K562 (cell line): ENCODE measurements around the gene SLC34A3. TPM values are rescaled to one million over a fixed set of nuclear protein-coding genes. Genes with fewer than 3 reads are reported as not detected.

ENCODE experiments used
- BCOR ChIP-seq: fragments of 450-650 bp; IDR thresholded peaks from 2 replicates; pipeline ENCODE4 v1.6.1; 2016
- CBX8 ChIP-seq: fragments of 200-600 bp; sonication (generic); IDR thresholded peaks from 2 replicates; pipeline ENCODE4 v1.6.1; 2012; ENCODE audit warnings: borderline replicate concordance, mixed run types, low read depth, mild to moderate bottlenecking, moderate library complexity, mixed read lengths, low read length, control low read depth, inconsistent platforms; ENCODE audit not compliant: poor library complexity, severe bottlenecking; ENCODE audit errors: extremely low read depth
- ERF ChIP-seq: fragments of 450-650 bp; formaldehyde crosslinking; IDR thresholded peaks from 2 replicates; pipeline ENCODE4 v1.4.0; 2020; ENCODE audit warnings: mild to moderate bottlenecking, mixed read lengths
- ETV6 ChIP-seq, 3 experiments: fragments of 150-350 bp in 1 of 3; sonication (generic) in 1 of 3; formaldehyde crosslinking in 1 of 3; IDR thresholded peaks; 2 replicates each; pipeline versions ENCODE4 v1.6.1 to v1.8.0; 2014 to 2022; ENCODE audit warnings: borderline replicate concordance in 2 of 3, low read depth in 2 of 3, antibody characterized with exemption in 1 of 3, low read length in 1 of 3, mild to moderate bottlenecking in 1 of 3, missing genetic modification reagents in 1 of 3
- FOXA3 ChIP-seq, 2 experiments: fragments of 450-650 bp in 1 of 2; sonication (generic) in 1 of 2; formaldehyde crosslinking; IDR thresholded peaks in 1 of 2; conservative IDR thresholded peaks in 1 of 2; 2 replicates each; pipeline versions ENCODE4 v1.4.0 to v1.8.0; 2020 to 2022; ENCODE audit warnings: mild to moderate bottlenecking in 2 of 2, missing genetic modification reagents in 1 of 2
- GTF2F1 ChIP-seq: IDR thresholded peaks from 2 replicates; pipeline ENCODE4 v1.6.1; 2011; ENCODE audit warnings: low read depth, low read length, improper control_type of control experiment
- HDAC6 ChIP-seq: IDR thresholded peaks from 2 replicates; pipeline ENCODE4 v1.6.1; 2012; ENCODE audit warnings: low read depth, mild to moderate bottlenecking, control low read depth, inconsistent platforms, low read length, moderate library complexity
- KLF16 ChIP-seq: IDR thresholded peaks from 2 replicates; pipeline ENCODE4 v1.6.1; 2016; ENCODE audit warnings: antibody characterized with exemption
- L3MBTL2 ChIP-seq: fragments of 450-650 bp; IDR thresholded peaks from 2 replicates; pipeline ENCODE4 v1.6.1; 2016; ENCODE audit warnings: mild to moderate bottlenecking, moderate library complexity
- LCOR ChIP-seq: sonication (generic); formaldehyde crosslinking; IDR thresholded peaks from 2 replicates; pipeline ENCODE4 v1.8.0; 2022; ENCODE audit warnings: mild to moderate bottlenecking, missing genetic modification reagents
- NELFE ChIP-seq: IDR thresholded peaks from 2 replicates; pipeline ENCODE4 v1.6.1; 2011; ENCODE audit warnings: mild to moderate bottlenecking; ENCODE audit not compliant: insufficient read depth, insufficient read length
- OTX1 ChIP-seq: fragments of 450-650 bp; formaldehyde crosslinking; IDR thresholded peaks from 2 replicates; pipeline ENCODE4 v1.4.0; 2022; ENCODE audit warnings: mild to moderate bottlenecking
- RBM25 ChIP-seq: fragments of 200-400 bp; formaldehyde crosslinking; IDR thresholded peaks from 2 replicates; pipeline ENCODE4 v1.6.1; 2018; ENCODE audit warnings: low read length, low read depth, moderate library complexity; ENCODE audit not compliant: severe bottlenecking
- RBM39 ChIP-seq: fragments of 200-400 bp; formaldehyde crosslinking; optimal IDR thresholded peaks from 2 replicates; pipeline ENCODE3; 2018; ENCODE audit warnings: low read depth, low read length
- SRSF3 ChIP-seq: fragments of 200-400 bp; formaldehyde crosslinking; IDR thresholded peaks from 2 replicates; pipeline ENCODE4 v1.6.1; 2016; ENCODE audit warnings: mild to moderate bottlenecking, low read length, moderate library complexity; ENCODE audit not compliant: insufficient read depth
- TEAD4 ChIP-seq, 2 experiments: sonication (generic) in 1 of 2; formaldehyde crosslinking in 1 of 2; IDR thresholded peaks; 2 replicates each; pipeline versions ENCODE4 v1.6.1 to v1.8.0; 2012 to 2022; ENCODE audit warnings: borderline replicate concordance in 1 of 2, inconsistent platforms in 1 of 2, low read length in 1 of 2, mild to moderate bottlenecking in 1 of 2, missing genetic modification reagents in 1 of 2
- ZBED1 ChIP-seq: IDR thresholded peaks from 2 replicates; pipeline ENCODE4 v1.6.1; 2014
- ZNF175 ChIP-seq: fragments of 200-800 bp; sonication (Bioruptor generic); IDR thresholded peaks from 2 replicates; pipeline ENCODE4 v1.6.1; 2016; ENCODE audit warnings: low read depth, mild to moderate bottlenecking, missing genetic modification characterization, missing compliant biosample characterization
- ZNF232 ChIP-seq: sonication (generic); formaldehyde crosslinking; IDR thresholded peaks from 2 replicates; pipeline ENCODE4 v1.8.0; 2022; ENCODE audit warnings: mild to moderate bottlenecking, missing genetic modification reagents
- ZNF764 ChIP-seq: fragments of 250-450 bp; sonication (Bioruptor Pico); IDR thresholded peaks from 2 replicates; pipeline ENCODE4 v1.4.0; 2020; ENCODE audit warnings: low read depth, mild to moderate bottlenecking, moderate library complexity
- ZSCAN32 ChIP-seq: fragments of 450-650 bp; formaldehyde crosslinking; IDR thresholded peaks from 2 replicates; pipeline ENCODE4 v1.4.0; 2020; ENCODE audit warnings: mild to moderate bottlenecking, moderate library complexity
- polyA plus RNA-seq, 8 experiments: library from polyadenylated mRNA; depleted of rRNA in 4 of 8; stranded (reverse) in 5 of 8; unstranded in 3 of 8; fragments of >200 nt; fragmentation: Nextera tagmentation in 2 of 8; fragmentation: Illumina TruSeq in 1 of 8; extraction: Ambion mirVana in 2 of 8; extraction: Trizol in 1 of 8; gene quantifications; 2 replicates each; pipeline versions ENCODE4 v1.2.1 to v1.2.3, GENCODE V29; 2011 to 2014; ENCODE audit warnings: inconsistent platforms in 1 of 8, missing spikeins in 1 of 8
- total RNA-seq, 7 experiments: library from RNA; depleted of rRNA in 6 of 7; stranded (reverse); fragments of >200 nt in 6 of 7; fragmentation: Illumina TruSeq in 2 of 7; extraction: Trizol in 2 of 7; gene quantifications; 2 replicates each; pipeline versions ENCODE4 v1.2.1 to v1.2.3, GENCODE V29; 2011 to 2021; ENCODE audit warnings: low replicate concordance in 1 of 7
- TF ChIP-seq, protein P1 (sequence below): fragments of 450-650 bp; formaldehyde crosslinking; IDR thresholded peaks from 2 replicates; pipeline ENCODE4 v1.4.0; 2022; ENCODE audit warnings: missing genetic modification characterization
- TF ChIP-seq, protein P2 (sequence below): fragments of 450-650 bp; formaldehyde crosslinking; IDR thresholded peaks from 2 replicates; pipeline ENCODE4 v1.4.0; 2020; ENCODE audit warnings: mild to moderate bottlenecking, moderate library complexity
- TF ChIP-seq, protein P3 (sequence below): fragments of 250-450 bp; sonication (Bioruptor Pico); IDR thresholded peaks from 2 replicates; pipeline ENCODE4 v1.4.0; 2020; ENCODE audit warnings: mild to moderate bottlenecking, moderate library complexity

SLC34A3 gene
- total and polyA plus RNA-seq, 9 of the 15 experiments (the other 6 are each of a cell fraction or from before 2014, with no cell fraction given): not detected

DNA sequence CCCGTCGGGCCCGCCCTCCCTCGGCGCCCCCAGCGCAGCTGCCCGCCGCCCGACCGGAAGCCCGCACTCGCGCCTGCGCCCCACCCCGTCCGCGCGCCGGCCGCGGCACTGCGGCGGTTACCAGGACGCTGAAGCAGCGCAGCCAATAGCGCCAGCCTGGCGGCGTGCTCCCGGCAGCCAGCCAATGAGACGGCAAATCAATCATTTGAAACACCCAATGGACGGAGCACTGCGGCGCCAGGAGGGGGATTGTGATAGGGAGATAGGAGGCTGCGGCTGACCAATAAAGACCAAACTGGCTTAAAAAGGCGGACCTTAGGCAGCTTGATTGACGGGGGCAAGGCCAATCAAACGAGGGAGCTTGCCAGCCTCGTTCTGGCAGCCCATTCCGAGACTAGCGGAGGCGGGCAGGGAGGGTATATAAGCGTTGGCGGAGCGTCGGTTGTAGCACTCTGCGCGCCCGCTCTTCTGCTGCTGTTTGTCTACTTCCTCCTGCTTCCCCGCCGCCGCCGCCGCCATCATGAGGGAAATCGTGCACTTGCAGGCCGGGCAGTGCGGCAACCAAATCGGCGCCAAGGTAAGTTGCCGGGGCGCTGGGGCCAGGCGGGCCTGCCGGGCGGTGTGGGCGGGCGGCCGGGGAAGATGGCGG, 10.3 kb downstream of the SLC34A3 start, which contains the start of gene TUBB4B (continued):
- 0 out of 2 replicates have a peak, but pooled peaks have one; percentile 57 for TF ChIP-seq ZNF232
- peak; percentile 75 for TF ChIP-seq NELFE
- no peak for TF ChIP-seq ZNF175 (CRISPR knock-in tag)
- peak; percentile 98 for TF ChIP-seq GTF2F1
- TF ChIP-seq ERF (CRISPR knock-in tag): peak; percentile 88
- peak in 1 of 2 experiments; percentile 34; a peak in 1 of 4 replicates for TF ChIP-seq FOXA3 (CRISPR knock-in tag; conservative IDR thresholded peaks at IDR 0.05 in 1 of 2, IDR thresholded peaks at IDR 0.05 in 1 of 2)
- no peak for TF ChIP-seq CBX8
- TF ChIP-seq TEAD4 (IDR thresholded peaks at IDR 0.05; ENCODE audit: low read length): no peak
- no peak for TF ChIP-seq TEAD4 (CRISPR knock-in tag; IDR thresholded peaks at IDR 0.05; ENCODE audit: borderline replicate concordance)
- no peak for TF ChIP-seq KLF16
- TF ChIP-seq LCOR (CRISPR knock-in tag): peak; percentile 88
- TF ChIP-seq OTX1 (CRISPR knock-in tag): peak; percentile 82; the same call in 1 of the 2 replicates
- TF ChIP-seq, protein P1, sequence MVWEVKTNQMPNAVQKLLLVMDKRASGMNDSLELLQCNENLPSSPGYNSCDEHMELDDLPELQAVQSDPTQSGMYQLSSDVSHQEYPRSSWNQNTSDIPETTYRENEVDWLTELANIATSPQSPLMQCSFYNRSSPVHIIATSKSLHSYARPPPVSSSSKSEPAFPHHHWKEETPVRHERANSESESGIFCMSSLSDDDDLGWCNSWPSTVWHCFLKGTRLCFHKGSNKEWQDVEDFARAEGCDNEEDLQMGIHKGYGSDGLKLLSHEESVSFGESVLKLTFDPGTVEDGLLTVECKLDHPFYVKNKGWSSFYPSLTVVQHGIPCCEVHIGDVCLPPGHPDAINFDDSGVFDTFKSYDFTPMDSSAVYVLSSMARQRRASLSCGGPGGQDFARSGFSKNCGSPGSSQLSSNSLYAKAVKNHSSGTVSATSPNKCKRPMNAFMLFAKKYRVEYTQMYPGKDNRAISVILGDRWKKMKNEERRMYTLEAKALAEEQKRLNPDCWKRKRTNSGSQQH: peak; percentile 84; the same call in 1 of the 2 replicates
- TF ChIP-seq, protein P2, sequence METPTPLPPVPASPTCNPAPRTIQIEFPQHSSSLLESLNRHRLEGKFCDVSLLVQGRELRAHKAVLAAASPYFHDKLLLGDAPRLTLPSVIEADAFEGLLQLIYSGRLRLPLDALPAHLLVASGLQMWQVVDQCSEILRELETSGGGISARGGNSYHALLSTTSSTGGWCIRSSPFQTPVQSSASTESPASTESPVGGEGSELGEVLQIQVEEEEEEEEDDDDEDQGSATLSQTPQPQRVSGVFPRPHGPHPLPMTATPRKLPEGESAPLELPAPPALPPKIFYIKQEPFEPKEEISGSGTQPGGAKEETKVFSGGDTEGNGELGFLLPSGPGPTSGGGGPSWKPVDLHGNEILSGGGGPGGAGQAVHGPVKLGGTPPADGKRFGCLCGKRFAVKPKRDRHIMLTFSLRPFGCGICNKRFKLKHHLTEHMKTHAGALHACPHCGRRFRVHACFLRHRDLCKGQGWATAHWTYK (CRISPR knock-in tag): peak; percentile 70
- peak; percentile 75; the same call in 1 of the 2 replicates for TF ChIP-seq ZBED1
- TF ChIP-seq ETV6 (IDR thresholded peaks at IDR 0.05; ENCODE audit: borderline replicate concordance in 1 of 2, low read depth in 2 of 2, low read length in 1 of 2): no peak
- peak; percentile 29; the same call in 1 of the 2 replicates for TF ChIP-seq ETV6 (CRISPR knock-in tag; IDR thresholded peaks at IDR 0.05; ENCODE audit: borderline replicate concordance)
- no peak for TF ChIP-seq HDAC6
- TF ChIP-seq ZSCAN32 (CRISPR knock-in tag): no peak
- TF ChIP-seq SRSF3: peak; percentile 96; the same call in 1 of the 2 replicates
- TF ChIP-seq RBM25: peak; percentile 92
- TF ChIP-seq BCOR: 0 out of 2 replicates have a peak, but pooled peaks have one; percentile 8
- no peak for TF ChIP-seq ZNF764 (CRISPR knock-in tag)
- no peak for TF ChIP-seq L3MBTL2
- TF ChIP-seq, protein P3, sequence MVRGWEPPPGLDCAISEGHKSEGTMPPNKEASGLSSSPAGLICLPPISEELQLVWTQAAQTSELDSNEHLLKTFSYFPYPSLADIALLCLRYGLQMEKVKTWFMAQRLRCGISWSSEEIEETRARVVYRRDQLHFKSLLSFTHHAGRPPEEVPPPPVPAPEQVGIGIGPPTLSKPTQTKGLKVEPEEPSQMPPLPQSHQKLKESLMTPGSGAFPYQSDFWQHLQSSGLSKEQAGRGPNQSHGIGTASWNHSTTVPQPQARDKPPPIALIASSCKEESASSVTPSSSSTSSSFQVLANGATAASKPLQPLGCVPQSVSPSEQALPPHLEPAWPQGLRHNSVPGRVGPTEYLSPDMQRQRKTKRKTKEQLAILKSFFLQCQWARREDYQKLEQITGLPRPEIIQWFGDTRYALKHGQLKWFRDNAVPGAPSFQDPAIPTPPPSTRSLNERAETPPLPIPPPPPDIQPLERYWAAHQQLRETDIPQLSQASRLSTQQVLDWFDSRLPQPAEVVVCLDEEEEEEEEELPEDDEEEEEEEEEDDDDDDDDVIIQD: no peak
- TF ChIP-seq RBM39: peak; percentile 95
